ENCODE data around the gene SARM1. TPM values are rescaled to one million over a fixed set of nuclear protein-coding genes. Genes with fewer than 3 reads are reported as not detected.

The SARM1 gene
- total RNA-seq, 1 experiment from 2014 or later: 37.7 TPM

- no peaks in the 10 kb centered on the region for H3K9me3 ChIP-seq (ENCODE audit: low read depth, low read length, poor library complexity, severe bottlenecking)
- POLR2A ChIA-PET (ENCODE audit: low non-redundant PET): interaction anchor here (0.6 to 1.3 kb wide), 2 partner anchors 14 to 22 kb away, joined by 3 to 8 read pairs; partner anchors contain the start of genes IFT20, SARM1 and TNFAIP1
- peak overlapping the region; percentile 90 for H3K27ac ChIP-seq (ENCODE audit: low read depth, low read length, poor library complexity, severe bottlenecking)
- BruUV-seq (replicated peaks): no TSS peak
- CTCF ChIA-PET: no interaction called here
- peaks cover 48% of the 10 kb centered on the region for H3K36me3 ChIP-seq (ENCODE audit: insufficient read depth, low read length, poor library complexity, severe bottlenecking)
- H3K27me3 ChIP-seq (replicated peaks; ENCODE audit: insufficient read depth, low read depth, low read length, poor library complexity): no peaks in the 10 kb centered on the region
- peaks cover 12% of the 10 kb centered on the region for H3K4me1 ChIP-seq (ENCODE audit: insufficient read depth, low read length, poor library complexity, severe bottlenecking)
- TF ChIP-seq EZH2 (IDR thresholded peaks at IDR 0.05; ENCODE audit: borderline replicate concordance, low read depth, low read length, poor library complexity, severe bottlenecking) (no peak), CTCF (conservative IDR thresholded peaks at IDR 0.05; ENCODE audit: low read depth, low read length) (no peak)
- H3K4me3 ChIP-seq (ENCODE audit: low read depth, low read length, poor library complexity, severe bottlenecking): peak overlapping the region; percentile 84
- no peak for DNase-seq (ENCODE audit: low spot score)
- intact Hi-C loops (cut with micrococcal nuclease; ENCODE audit: unreplicated experiment): no loop called here
Measured at GRCh38 chr17:28357901-28358197, 13.6 kb upstream of the SARM1 start.

- ChIA-PET CTCF (no interaction called here), POLR2A (ENCODE audit: low non-redundant PET) (no interaction called here)
- Histone ChIP-seq H3K36me3 (ENCODE audit: insufficient read depth, low read length, poor library complexity, severe bottlenecking) (peaks cover 31% of the 10 kb centered on the region), H3K9me3 (ENCODE audit: low read depth, low read length, poor library complexity, severe bottlenecking) (no peaks in the 10 kb centered on the region), H3K27me3 (replicated peaks; ENCODE audit: insufficient read depth, low read depth, low read length, poor library complexity) (no peaks in the 10 kb centered on the region), H3K4me1 (ENCODE audit: insufficient read depth, low read length, poor library complexity, severe bottlenecking) (peaks cover 4% of the 10 kb centered on the region), H3K4me3 (ENCODE audit: low read depth, low read length, poor library complexity, severe bottlenecking) (no peak overlapping the region), H3K27ac (ENCODE audit: low read depth, low read length, poor library complexity, severe bottlenecking) (no peak overlapping the region)
- no peak for DNase-seq (ENCODE audit: low spot score)
- BruUV-seq (replicated peaks): no TSS peak
- intact Hi-C loops (cut with micrococcal nuclease; ENCODE audit: unreplicated experiment): no loop called here
- no peak for TF ChIP-seq CTCF (conservative IDR thresholded peaks at IDR 0.05; ENCODE audit: low read depth, low read length)
- no peak for TF ChIP-seq EZH2 (IDR thresholded peaks at IDR 0.05; ENCODE audit: borderline replicate concordance, low read depth, low read length, poor library complexity, severe bottlenecking)
Measured at GRCh38 chr17:28363186-28363585, 8.3 kb upstream of the SARM1 start.

GRCh38 chr17:28363776-28364650 is 7.5 kb upstream of the SARM1 start:
- BruUV-seq (replicated peaks): no TSS peak
- Histone ChIP-seq H3K27me3 (replicated peaks; ENCODE audit: insufficient read depth, low read depth, low read length, poor library complexity) (no peaks in the 10 kb centered on the region), H3K4me3 (ENCODE audit: low read depth, low read length, poor library complexity, severe bottlenecking) (no peak overlapping the region), H3K4me1 (ENCODE audit: insufficient read depth, low read length, poor library complexity, severe bottlenecking) (no peaks in the 10 kb centered on the region), H3K36me3 (ENCODE audit: insufficient read depth, low read length, poor library complexity, severe bottlenecking) (peaks cover 30% of the 10 kb centered on the region), H3K27ac (ENCODE audit: low read depth, low read length, poor library complexity, severe bottlenecking) (no peak overlapping the region), H3K9me3 (ENCODE audit: low read depth, low read length, poor library complexity, severe bottlenecking) (no peaks in the 10 kb centered on the region)
- CTCF ChIA-PET: no interaction called here
- DNase-seq (ENCODE audit: low spot score): no peak
- POLR2A ChIA-PET (ENCODE audit: low non-redundant PET): no interaction called here
- TF ChIP-seq CTCF (conservative IDR thresholded peaks at IDR 0.05; ENCODE audit: low read depth, low read length): no peak
- no peak for TF ChIP-seq EZH2 (IDR thresholded peaks at IDR 0.05; ENCODE audit: borderline replicate concordance, low read depth, low read length, poor library complexity, severe bottlenecking)
- intact Hi-C loops (cut with micrococcal nuclease; ENCODE audit: unreplicated experiment): no loop called here

Measured in A673 (cell line).